SK-N-MC (cell line): ENCODE results near the gene ZSWIM8.
"Not testable (repeated sequence)": the region's sequence is repeated elsewhere in the genome, so short reads cannot be mapped to it uniquely, and the experiment has no call there.

Source experiments
- DNase-seq: peaks from one replicate; pipeline ENCODE4 v3.0.0-alpha.2; 2011; ENCODE audit warnings: low read depth, low spot score
- H3K27ac ChIP-seq: fragments of 200-600 bp; sonication (generic); 2 replicates; pipeline ENCODE4 v1.5.1; 2016; ENCODE audit warnings: mixed run types
- H3K36me3 ChIP-seq: fragments of 200-600 bp; sonication (generic); 2 replicates; pipeline ENCODE4 v1.6.1; 2017; ENCODE audit warnings: antibody characterized with exemption, low read length, mixed read lengths; ENCODE audit not compliant: insufficient read depth
- H3K4me3 ChIP-seq: fragments of 200-600 bp; sonication (generic); 2 replicates; pipeline ENCODE4 v1.5.1; 2016
- H3K9ac ChIP-seq: fragments of 200-600 bp; sonication (generic); 2 replicates; pipeline ENCODE4 v1.8.0; 2017; ENCODE audit warnings: mixed run types, mixed read lengths; ENCODE audit not compliant: insufficient read length
- H3K9me3 ChIP-seq: fragments of 200-600 bp; sonication (generic); 2 replicates; pipeline ENCODE4 v1.6.1; 2017; ENCODE audit warnings: low read depth, mild to moderate bottlenecking, antibody characterized with exemption, low read length, moderate library complexity, mixed read lengths
- EZH2 ChIP-seq: fragments of 200-600 bp; sonication (generic); IDR thresholded peaks from one replicate; pipeline ENCODE4 v1.6.1; 2017; ENCODE audit warnings: antibody characterized with exemption
- FOXP2 ChIP-seq: optimal IDR thresholded peaks from 2 replicates; pipeline ENCODE3; 2011; ENCODE audit warnings: mild to moderate bottlenecking, moderate library complexity; ENCODE audit not compliant: insufficient read depth; ENCODE audit errors: extremely low read length, control extremely low read depth
- POLR2AphosphoS5 ChIP-seq: IDR thresholded peaks from 2 replicates; pipeline ENCODE4 v1.6.1; 2012; ENCODE audit warnings: mild to moderate bottlenecking, low read depth, low read length, borderline replicate concordance

ZSWIM8 gene

GRCh38 chr10:73823391-73823790 lies 38.0 kb downstream of the ZSWIM8 start:
- H3K4me3 ChIP-seq = no peak overlapping the region
- TF ChIP-seq POLR2AphosphoS5 (no peak), EZH2 (no peak), FOXP2 (no peak)
- DNase-seq = no peak
- no peak overlapping the region for H3K27ac ChIP-seq
- no peak overlapping the region for H3K9ac ChIP-seq
- H3K9me3 ChIP-seq = no peaks in the 10 kb centered on the region
- H3K36me3 ChIP-seq = no peaks in the 10 kb centered on the region

DNA sequence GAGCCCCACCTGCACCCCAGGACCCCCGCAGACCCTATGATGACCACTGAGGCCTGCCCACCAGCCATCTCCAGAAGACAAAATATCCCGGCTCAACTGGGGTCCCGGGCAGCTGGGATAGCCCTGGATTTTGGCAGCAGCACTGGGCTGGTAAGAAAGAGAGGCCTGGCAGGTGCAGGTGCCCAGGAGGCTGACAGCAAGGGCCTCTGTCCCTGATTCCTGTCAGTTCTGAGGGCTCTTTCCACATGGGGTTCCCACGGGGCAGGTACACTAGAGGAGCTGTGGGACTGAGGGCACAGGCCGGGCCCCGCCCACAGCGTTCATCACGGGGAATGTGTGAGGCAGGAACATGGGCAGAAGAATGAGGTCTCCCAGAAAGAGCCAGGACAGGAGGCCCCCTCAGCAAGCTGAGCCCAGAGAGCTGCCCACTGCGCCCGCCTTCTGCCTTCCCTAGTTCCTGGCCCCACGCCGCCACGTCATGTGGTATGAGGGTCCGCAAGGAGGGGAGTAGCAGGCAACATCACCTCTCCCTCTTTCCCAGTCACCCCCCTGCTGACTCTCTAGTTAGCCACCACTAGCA lies 38.8 kb downstream of the ZSWIM8 start:
- DNase-seq = no peak
- no peak for TF ChIP-seq POLR2AphosphoS5
- no peak for TF ChIP-seq EZH2
- TF ChIP-seq FOXP2 = no peak

GRCh38 chr10:73827346-73828089 lies 42.1 kb downstream of the ZSWIM8 start:
- Histone ChIP-seq H3K36me3 (no peaks in the 10 kb centered on the region), H3K27ac (no peak overlapping the region), H3K9ac (no peak overlapping the region), H3K9me3 (no peaks in the 10 kb centered on the region), H3K4me3 (no peak overlapping the region)
- TF ChIP-seq EZH2 (no peak), FOXP2 (no peak), POLR2AphosphoS5 (no peak)
- DNase-seq = no peak

More for the DNA sequence above, 38.8 kb downstream of the ZSWIM8 start:
- H3K27ac ChIP-seq = no peak overlapping the region
- no peaks in the 10 kb centered on the region for H3K36me3 ChIP-seq
- no peaks in the 10 kb centered on the region for H3K9me3 ChIP-seq
- no peak overlapping the region for H3K4me3 ChIP-seq
- H3K9ac ChIP-seq = no peak overlapping the region

GRCh38 chr10:73828161-73828560 lies 42.8 kb downstream of the ZSWIM8 start:
- no peaks in the 10 kb centered on the region for H3K9me3 ChIP-seq
- no peak overlapping the region for H3K4me3 ChIP-seq
- H3K9ac ChIP-seq = no peak overlapping the region
- no peak for DNase-seq
- no peak overlapping the region for H3K27ac ChIP-seq
- H3K36me3 ChIP-seq = no peaks in the 10 kb centered on the region
- TF ChIP-seq POLR2AphosphoS5 = no peak
- no peak for TF ChIP-seq FOXP2
- TF ChIP-seq EZH2 = no peak

GRCh38 chr10:73829090-73829489 lies 43.7 kb downstream of the ZSWIM8 start:
- not testable (repeated sequence) for H3K36me3 ChIP-seq, DNase-seq, H3K9ac ChIP-seq, H3K4me3 ChIP-seq, H3K9me3 ChIP-seq, H3K27ac ChIP-seq

GRCh38 chr10:73836427-73836980 lies 51.1 kb downstream of the ZSWIM8 start:
- Histone ChIP-seq H3K27ac (no peak overlapping the region), H3K9ac (no peak overlapping the region), H3K36me3 (no peaks in the 10 kb centered on the region), H3K4me3 (no peak overlapping the region), H3K9me3 (no peaks in the 10 kb centered on the region)
- TF ChIP-seq POLR2AphosphoS5 = no peak
- no peak for TF ChIP-seq FOXP2
- TF ChIP-seq EZH2 = no peak
- no peak for DNase-seq

DNA sequence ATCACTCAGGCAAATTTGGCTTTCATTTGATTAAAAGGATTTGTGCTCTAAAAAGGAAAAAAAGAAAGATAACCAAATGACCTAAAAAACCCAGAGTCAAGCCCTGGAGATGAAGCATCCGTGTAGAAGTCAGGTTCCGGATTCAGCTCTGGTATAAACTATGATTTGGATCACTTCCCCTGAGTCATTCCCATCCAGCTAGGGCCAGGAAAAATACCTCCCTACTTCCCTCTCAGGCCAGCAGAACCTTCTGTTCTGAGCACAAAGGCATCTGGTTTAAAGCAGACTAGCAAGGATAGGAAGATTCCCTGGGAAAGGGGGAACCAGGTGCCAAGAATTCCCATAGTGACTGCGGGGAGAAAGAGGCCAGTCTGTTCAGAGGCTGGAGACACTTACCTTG lies 51.7 kb downstream of the ZSWIM8 start:
- Histone ChIP-seq H3K4me3 (no peak overlapping the region), H3K36me3 (no peaks in the 10 kb centered on the region), H3K27ac (no peak overlapping the region), H3K9me3 (no peaks in the 10 kb centered on the region), H3K9ac (no peak overlapping the region)
- no peak for DNase-seq
- TF ChIP-seq POLR2AphosphoS5 = no peak
- TF ChIP-seq FOXP2 = no peak
- no peak for TF ChIP-seq EZH2

- TF ChIP-seq EZH2 (no peak), POLR2AphosphoS5 (no peak), FOXP2 (no peak)
- Histone ChIP-seq H3K4me3 (no peak overlapping the region), H3K9me3 (no peaks in the 10 kb centered on the region), H3K9ac (no peak overlapping the region), H3K36me3 (no peaks in the 10 kb centered on the region), H3K27ac (no peak overlapping the region)
- DNase-seq = no peak
Observed at GRCh38 chr10:73838008-73838567, 52.7 kb downstream of the ZSWIM8 start.

- Histone ChIP-seq H3K9ac (no peak overlapping the region), H3K4me3 (no peak overlapping the region), H3K36me3 (no peaks in the 10 kb centered on the region), H3K27ac (no peak overlapping the region), H3K9me3 (no peaks in the 10 kb centered on the region)
- TF ChIP-seq POLR2AphosphoS5 (no peak), EZH2 (no peak), FOXP2 (no peak)
- no peak for DNase-seq
Observed at GRCh38 chr10:73838827-73839226, 53.4 kb downstream of the ZSWIM8 start.
